RWPE1 (cell line): Measurements from ENCODE around the gene ARHGAP22.
"Not testable (repeated sequence)": the region's sequence is repeated elsewhere in the genome, so short reads cannot be mapped to it uniquely, and the experiment has no call there.

Experiments used
- CTCF ChIA-PET: fragments of 350-600 bp; sonication (Branson Sonifier 250); formaldehyde crosslinking; extraction: SDS; loops from one replicate; lab custom pipeline; 2021; lab: Yijun Ruan, JAX
- POLR2A ChIA-PET: fragments of 400-600 bp; formaldehyde crosslinking; extraction: SDS; loops from one replicate; lab custom pipeline; 2020; ENCODE audit warnings: antibody characterized with exemption; ENCODE audit not compliant: low non-redundant PET; lab: Yijun Ruan, JAX
- DNase-seq: peaks from one replicate; pipeline ENCODE4 v3.0.0; 2012; ENCODE audit warnings: low spot score
- H3K27ac ChIP-seq: fragments of 450-650 bp; 2 replicates; pipeline ENCODE4 v1.5.1; 2017
- CTCF ChIP-seq: fragments of 450-650 bp; conservative IDR thresholded peaks from 2 replicates; pipeline ENCODE4 v1.5.1; 2017; ENCODE audit warnings: low read depth, mild to moderate bottlenecking

Gene ARHGAP22

GRCh38 chr10:48649349-48649944 is 44.6 kb upstream of the ARHGAP22 start:
- CTCF ChIA-PET = interaction anchor here (1.2 kb wide), 1 partner anchor 42 kb away, joined by 3 read pairs; no protein-coding TSS in a partner anchor
- POLR2A ChIA-PET = no interaction called here
- DNase-seq = no peak

GRCh38 chr10:48648172-48648942 is 43.5 kb upstream of the ARHGAP22 start:
- no peak for DNase-seq
- POLR2A ChIA-PET = no interaction called here
- no peak overlapping the region for H3K27ac ChIP-seq
- CTCF ChIA-PET = no interaction called here
- no peak for TF ChIP-seq CTCF

More at GRCh38 chr10:48649349-48649944, 44.6 kb upstream of the ARHGAP22 start:
- TF ChIP-seq CTCF = no peak
- H3K27ac ChIP-seq = no peak overlapping the region

DNA sequence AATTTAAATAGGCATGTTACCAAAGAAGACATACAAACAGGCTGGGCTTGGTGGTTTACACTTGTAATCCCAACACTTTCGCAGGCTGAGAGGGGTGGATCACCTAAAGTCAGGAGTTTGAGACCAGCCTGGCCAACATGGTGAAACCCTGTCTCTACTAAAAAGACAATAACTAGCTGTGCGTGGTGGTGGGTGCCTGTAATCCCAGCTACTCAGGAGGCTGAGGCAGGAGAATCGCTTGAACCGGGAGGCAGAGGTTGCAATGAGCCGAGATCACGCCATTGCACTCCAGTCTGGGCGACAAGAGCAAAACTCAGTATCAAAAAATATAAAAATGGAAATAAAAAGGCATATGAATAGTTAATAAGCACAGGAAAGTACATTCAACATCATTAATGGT is 42.2 kb upstream of the ARHGAP22 start:
- DNase-seq, CTCF ChIA-PET, H3K27ac ChIP-seq, POLR2A ChIA-PET: not testable (repeated sequence)

GRCh38 chr10:48645600-48645999 is 40.7 kb upstream of the ARHGAP22 start:
- no peak overlapping the region for H3K27ac ChIP-seq
- CTCF ChIA-PET = no interaction called here
- POLR2A ChIA-PET = no interaction called here
- no peak for TF ChIP-seq CTCF
- DNase-seq = no peak

DNA sequence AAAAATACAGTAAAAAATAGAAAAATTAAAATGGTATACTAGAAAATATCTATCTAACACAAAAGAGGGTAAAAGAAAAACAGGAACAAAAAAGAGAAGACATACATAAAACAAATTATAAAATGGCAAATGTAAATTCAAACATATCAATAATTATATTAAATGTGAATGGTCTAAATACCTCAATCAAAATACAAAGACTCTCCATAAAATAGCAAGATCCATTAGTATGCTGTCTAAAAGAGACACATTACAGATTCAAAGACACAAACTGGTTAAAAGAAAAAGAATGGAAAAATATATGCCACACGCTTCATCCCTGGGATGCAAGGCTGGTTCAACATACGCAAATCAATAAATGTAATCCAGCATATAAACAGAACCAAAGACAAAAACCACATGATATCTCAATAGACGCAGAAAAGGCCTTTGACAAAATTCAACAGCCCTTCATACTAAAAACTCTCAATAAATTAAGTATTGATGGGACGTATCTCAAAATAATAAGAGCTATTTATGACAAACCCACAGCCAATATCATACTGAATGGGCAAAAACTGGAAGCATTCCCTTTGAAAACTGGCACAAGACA is 36.3 kb upstream of the ARHGAP22 start:
- H3K27ac ChIP-seq, DNase-seq, POLR2A ChIA-PET, CTCF ChIA-PET: not testable (repeated sequence)

- ChIA-PET CTCF (interaction anchor here (0.9 kb wide), 1 partner anchor 18 kb away, joined by 5 read pairs; no protein-coding TSS in a partner anchor), POLR2A (no interaction called here)
- H3K27ac ChIP-seq = no peak overlapping the region
- no peak for DNase-seq
- TF ChIP-seq CTCF = no peak
These were observed 35.5 kb upstream of the ARHGAP22 start for GRCh38 chr10:48640326-48640725.

- ChIA-PET POLR2A (no interaction called here), CTCF (interaction anchor here (0.9 kb wide), 1 partner anchor 19 kb away, joined by 5 read pairs; no protein-coding TSS in a partner anchor)
- DNase-seq = no peak
- H3K27ac ChIP-seq = no peak overlapping the region
- no peak for TF ChIP-seq CTCF
These were observed 34.8 kb upstream of the ARHGAP22 start for GRCh38 chr10:48639632-48640031.
